Effector memory CD8-positive, alpha-beta T cell (primary cell): ENCODE data around the gene IGSF9.

ENCODE experiments used
- ATAC-seq: fragments of 150-1000 bp; cut with Tn5 transposase; replicated peaks from 2 replicates; pipeline ENCODE4 v1.10.0; 2021; ENCODE audit warnings: mild to moderate bottlenecking, moderate library complexity
- DNase-seq, 3 experiments: peaks; one replicate each; pipeline ENCODE4 v3.0.0; 2021
- H3K27ac Mint-ChIP-seq, 2 donors: one replicate each; pipeline ENCODE4 v1.8.0; 2022; ENCODE audit warnings: mild to moderate bottlenecking in 2 of 2, mixed read lengths in 2 of 2, moderate library complexity in 2 of 2
- H3K27me3 Mint-ChIP-seq, 2 donors: one replicate each; pipeline ENCODE4 v1.8.0; 2022; ENCODE audit warnings: mixed read lengths in 2 of 2
- H3K36me3 Mint-ChIP-seq: one replicate; pipeline ENCODE4 v1.8.0; 2022; ENCODE audit warnings: mild to moderate bottlenecking, moderate library complexity, mixed read lengths; ENCODE audit not compliant: insufficient read depth
- H3K4me1 Mint-ChIP-seq, 2 donors: one replicate each; pipeline ENCODE4 v1.8.0; 2022; ENCODE audit warnings: low read depth in 2 of 2, mixed read lengths in 2 of 2
- H3K4me3 Mint-ChIP-seq, 2 donors: one replicate each; pipeline ENCODE4 v1.8.0; 2022; ENCODE audit warnings: mild to moderate bottlenecking in 2 of 2, mixed read lengths in 2 of 2, moderate library complexity in 2 of 2
- H3K9me3 Mint-ChIP-seq, 2 donors: one replicate each; pipeline ENCODE4 v1.8.0; 2022; ENCODE audit warnings: mixed read lengths in 2 of 2

Gene IGSF9

DNA sequence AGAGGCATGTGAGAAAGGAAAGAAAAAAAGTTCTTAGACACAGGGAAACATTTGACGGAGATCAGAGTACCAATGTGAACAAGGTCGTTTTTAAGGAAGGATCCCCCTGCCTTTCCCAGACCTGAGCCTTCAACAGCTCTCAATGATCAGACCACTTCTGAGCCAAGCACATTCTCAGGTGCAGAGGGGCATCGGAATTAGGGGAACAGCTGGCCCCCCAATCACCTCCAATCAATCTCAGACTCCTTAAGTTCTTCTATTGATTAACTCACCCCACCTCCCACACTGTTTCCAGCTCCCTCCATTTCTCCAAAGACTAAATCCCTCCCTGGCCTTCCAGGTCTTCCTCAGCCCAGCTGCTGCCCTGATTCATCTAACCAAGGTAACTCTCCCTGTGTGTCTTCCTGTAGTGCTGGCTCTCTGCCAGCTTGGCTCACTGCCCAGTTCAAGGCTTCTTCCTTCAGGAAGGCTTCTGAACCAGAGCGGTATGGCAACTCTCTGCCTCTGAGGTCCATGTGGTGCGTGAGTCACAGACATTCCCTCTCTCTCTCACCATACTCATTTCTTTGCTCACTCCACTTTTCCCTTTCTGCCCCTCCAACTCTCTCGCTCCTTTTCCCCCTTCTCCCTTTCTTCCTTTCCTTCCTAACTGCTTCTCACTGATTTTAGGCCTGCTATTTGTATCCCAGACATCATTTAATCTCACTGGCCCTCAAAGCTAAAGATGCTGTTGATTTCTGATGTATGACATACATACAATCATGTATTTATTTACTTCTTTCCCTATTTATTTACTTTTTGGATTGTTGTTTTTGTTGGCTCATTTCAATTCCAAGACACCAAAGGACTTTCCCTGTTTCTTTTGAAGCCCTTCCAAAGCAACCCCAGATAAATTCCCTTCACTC, 63.5 kb downstream of the IGSF9 start:
- no peaks in the 10 kb centered on the region for H3K4me1 Mint-ChIP-seq
- DNase-seq (peak in 2 of 3 experiments; percentile 13 to 24), ATAC-seq (no peak)
- H3K27ac Mint-ChIP-seq: no peak overlapping the region
- no peaks in the 10 kb centered on the region for H3K9me3 Mint-ChIP-seq
- no peak overlapping the region for H3K4me3 Mint-ChIP-seq
- H3K36me3 Mint-ChIP-seq: no peaks in the 10 kb centered on the region
- H3K27me3 Mint-ChIP-seq: no peaks in the 10 kb centered on the region

DNA sequence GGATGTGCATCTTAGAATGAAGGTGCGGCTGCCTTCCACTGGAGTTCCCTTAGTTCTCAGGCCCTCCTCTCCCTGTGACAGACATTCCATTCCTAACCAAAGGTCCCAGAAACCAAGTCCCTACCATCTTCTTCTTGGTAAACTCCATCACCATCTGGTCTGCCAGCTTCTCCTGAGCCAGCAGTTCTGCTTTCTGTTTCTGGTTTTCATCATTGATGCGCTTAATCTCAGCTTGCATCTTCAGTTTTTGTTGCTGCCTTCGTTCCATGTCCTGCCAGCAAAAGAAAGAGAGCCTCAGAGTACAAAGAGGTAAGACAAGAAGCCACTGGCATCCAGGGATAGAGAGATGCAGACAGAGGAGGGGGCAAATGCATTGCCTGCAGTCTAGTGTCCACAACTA, 65.0 kb downstream of the IGSF9 start:
- Mint-ChIP-seq H3K27me3 (no peaks in the 10 kb centered on the region), H3K4me3 (no peak overlapping the region), H3K4me1 (no peaks in the 10 kb centered on the region), H3K27ac (no peak overlapping the region), H3K9me3 (no peaks in the 10 kb centered on the region), H3K36me3 (peaks cover 3% of the 10 kb centered on the region)
- no peak for ATAC-seq
- DNase-seq: no peak

- H3K4me1 Mint-ChIP-seq: no peaks in the 10 kb centered on the region
- no peak for DNase-seq
These were observed 65.4 kb downstream of the IGSF9 start for GRCh38 chr1:159879977-159880376.

DNA sequence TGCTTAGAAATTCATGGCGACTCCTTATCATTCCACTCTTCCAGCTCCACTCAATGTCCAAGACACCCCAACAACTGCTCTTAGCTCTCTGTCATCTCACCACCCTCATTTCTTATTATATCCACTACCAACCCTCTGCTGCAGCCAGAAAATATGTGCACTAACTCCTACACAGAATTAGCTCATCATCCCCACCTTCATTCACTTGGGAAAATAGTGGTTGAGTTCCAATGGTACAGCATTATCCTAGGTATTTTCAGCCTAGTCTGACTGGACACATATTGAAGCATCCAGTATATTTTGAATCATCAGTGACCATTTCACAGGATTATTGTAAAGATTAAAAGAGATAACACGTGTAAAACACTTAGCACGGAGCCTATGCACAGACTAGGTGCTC, 66.3 kb downstream of the IGSF9 start:
- Mint-ChIP-seq H3K27me3 (no peaks in the 10 kb centered on the region), H3K36me3 (peaks cover 7% of the 10 kb centered on the region), H3K9me3 (no peaks in the 10 kb centered on the region), H3K4me3 (no peak overlapping the region), H3K4me1 (no peaks in the 10 kb centered on the region), H3K27ac (no peak overlapping the region)
- ATAC-seq (no peak), DNase-seq (no peak)

More at GRCh38 chr1:159879977-159880376, 65.4 kb downstream of the IGSF9 start:
- no peaks in the 10 kb centered on the region for H3K27me3 Mint-ChIP-seq
- H3K36me3 Mint-ChIP-seq: peaks cover 6% of the 10 kb centered on the region
- H3K9me3 Mint-ChIP-seq: no peaks in the 10 kb centered on the region
- ATAC-seq: no peak
- H3K4me3 Mint-ChIP-seq: no peak overlapping the region
- no peak overlapping the region for H3K27ac Mint-ChIP-seq

DNA sequence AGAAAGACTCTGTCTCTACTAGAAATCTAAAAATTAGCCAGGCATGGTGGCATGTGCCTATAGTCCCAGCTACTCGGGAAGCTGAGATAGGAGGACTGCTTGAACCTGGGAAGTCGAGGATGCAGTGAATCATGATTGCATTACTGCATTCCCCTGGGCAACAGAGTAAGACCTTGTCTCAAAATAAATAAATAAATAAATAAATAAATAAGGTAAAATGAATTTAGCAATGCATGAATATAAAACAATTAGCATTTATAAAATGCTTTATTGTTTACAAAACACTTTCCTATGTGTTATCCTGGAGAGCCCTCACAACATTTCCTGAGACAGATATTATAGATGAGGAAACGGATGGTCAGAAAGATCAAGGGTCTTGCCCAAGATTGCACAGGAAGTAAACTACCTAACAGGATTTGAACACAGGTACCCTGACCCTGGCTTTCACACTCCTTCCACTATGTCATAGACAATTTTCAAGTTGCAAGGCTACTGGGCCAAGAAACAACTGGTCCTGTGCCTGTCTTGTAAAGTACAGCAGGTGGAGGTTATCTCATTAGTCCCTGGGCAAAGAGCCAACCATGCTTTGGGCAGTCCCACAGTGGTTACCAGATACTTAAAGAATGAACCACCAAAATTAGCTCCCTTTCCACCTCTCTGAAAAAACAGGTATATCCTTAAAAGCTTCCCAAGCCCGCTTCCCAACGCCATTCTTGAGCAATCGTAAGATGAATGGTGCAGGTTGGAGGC, 67.5 kb downstream of the IGSF9 start:
- H3K9me3 Mint-ChIP-seq: no peaks in the 10 kb centered on the region
- DNase-seq: no peak
- peaks cover 0 to 11% of the 10 kb centered on the region in 2 donors for H3K27me3 Mint-ChIP-seq
- no peak overlapping the region for H3K4me3 Mint-ChIP-seq
- H3K27ac Mint-ChIP-seq: no peak overlapping the region
- peaks cover 7% of the 10 kb centered on the region for H3K36me3 Mint-ChIP-seq
- H3K4me1 Mint-ChIP-seq: no peaks in the 10 kb centered on the region
- no peak for ATAC-seq
